Activated T-cell treated with anti-CD3 and anti-CD28 coated beads for 1 hour (primary cell): ENCODE data around the gene PEX11B.

Experiments used
- DNase-seq: peaks from one replicate; pipeline ENCODE4 v3.0.0-alpha.2; 2020; ENCODE audit warnings: low read depth

PEX11B gene

GRCh38 chr1:145871994-145872924 lies 46.3 kb downstream of the PEX11B start:
- peak; percentile 19 for DNase-seq

- DNase-seq, result no peak
These were observed 50.3 kb downstream of the PEX11B start for GRCh38 chr1:145868232-145868631.

GRCh38 chr1:145863282-145864018 lies 55.1 kb downstream of the PEX11B start:
- DNase-seq, result no peak
